Panc1 (cell line): ENCODE data around the gene HSPD1.

Experiments used
- CTCF ChIP-seq: fragments of 450-650 bp; IDR thresholded peaks from 2 replicates; pipeline ENCODE4 v1.5.1; 2017; ENCODE audit warnings: mild to moderate bottlenecking
- POLR2AphosphoS5 ChIP-seq: IDR thresholded peaks from 2 replicates; pipeline ENCODE4 v1.6.1; 2012; ENCODE audit warnings: mild to moderate bottlenecking, low read depth, low read length, moderate library complexity
- SIN3A ChIP-seq: IDR thresholded peaks from 2 replicates; pipeline ENCODE4 v1.6.1; 2012; ENCODE audit warnings: low read depth, mild to moderate bottlenecking, low read length, moderate library complexity, borderline replicate concordance; ENCODE audit not compliant: insufficient read depth
- TCF7L2 ChIP-seq: IDR thresholded peaks from 2 replicates; pipeline ENCODE4 v1.6.1; 2011; ENCODE audit warnings: mild to moderate bottlenecking, low read depth, low read length, inconsistent platforms

DNA sequence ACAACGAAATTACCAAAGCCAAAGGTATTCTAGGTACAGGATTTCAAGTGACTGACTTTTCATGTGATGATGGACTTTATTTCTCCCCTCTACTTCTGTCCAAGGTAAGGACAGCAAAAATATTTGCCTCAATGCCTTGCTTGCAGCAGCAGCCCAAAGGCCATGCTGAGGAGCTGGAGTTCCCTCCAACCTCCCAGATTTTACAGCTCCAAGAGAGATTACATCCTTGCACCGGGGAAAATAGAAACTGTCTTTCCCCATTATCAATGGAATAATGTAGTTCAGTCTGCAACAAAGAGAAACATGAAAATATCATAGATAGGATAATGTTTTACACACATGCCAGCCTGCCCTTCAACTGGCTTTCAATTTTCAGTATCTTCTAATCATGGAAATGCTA is 13.5 kb downstream of the HSPD1 start:
- TF ChIP-seq SIN3A, result no peak
- TF ChIP-seq CTCF, result no peak
- TF ChIP-seq POLR2AphosphoS5, result no peak
- TF ChIP-seq TCF7L2, result no peak
